GM19467 (cell line): ENCODE data around the gene ODF2L.
A peak's percentile ranks its signal among the peaks of the same experiment; 100 is the strongest.

ENCODE experiments used
- ATAC-seq: cut with Tn5 transposase; IDR thresholded peaks from one replicate; pipeline ENCODE4 v1.9.1; 2021; ENCODE audit warnings: mild to moderate bottlenecking, moderate library complexity; ENCODE audit not compliant: unreplicated experiment

Gene ODF2L

DNA sequence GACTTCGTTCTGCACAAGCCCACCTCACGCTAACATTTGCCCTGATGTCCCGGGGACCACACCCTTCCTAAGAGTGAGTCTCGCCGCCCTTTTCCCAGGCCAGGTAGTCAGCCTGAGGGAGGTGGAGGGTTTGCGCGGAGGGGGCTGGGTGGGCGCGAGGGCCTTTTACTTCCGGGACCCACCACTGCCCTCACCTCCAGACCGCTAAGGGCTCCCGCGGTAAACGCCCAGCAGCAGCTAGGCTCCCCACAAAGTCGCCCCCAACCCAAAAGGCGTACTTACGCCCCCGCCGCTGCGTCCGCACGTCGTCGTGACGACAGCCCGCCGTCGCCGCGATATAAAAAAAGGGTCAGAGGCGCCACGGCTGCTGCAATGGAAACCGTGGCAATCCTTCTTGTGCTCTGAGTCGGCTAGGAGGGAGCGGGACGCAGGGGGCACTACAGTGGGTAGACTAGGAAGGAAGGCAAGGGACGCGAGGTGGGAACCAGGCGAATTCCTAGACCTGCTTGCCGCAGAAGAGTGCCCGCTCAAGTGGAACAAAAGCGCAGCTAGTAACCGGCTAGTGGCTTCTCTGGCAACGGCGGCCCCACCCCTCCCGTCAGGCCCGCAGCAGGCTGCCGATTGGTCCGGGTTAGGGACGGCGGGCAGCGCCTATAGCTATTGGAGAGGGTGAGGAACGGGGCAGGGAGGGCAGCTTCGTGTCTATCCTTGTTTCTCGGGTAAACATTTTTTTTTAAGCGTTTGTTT lies at the start of gene ODF2L:
Gene ODF2L (minus strand): TSS at position 573 of the 747 bp plus-strand sequence. CDS start 9,296 bp downstream, outside the sequence.
- peak; percentile 100 for ATAC-seq

DNA sequence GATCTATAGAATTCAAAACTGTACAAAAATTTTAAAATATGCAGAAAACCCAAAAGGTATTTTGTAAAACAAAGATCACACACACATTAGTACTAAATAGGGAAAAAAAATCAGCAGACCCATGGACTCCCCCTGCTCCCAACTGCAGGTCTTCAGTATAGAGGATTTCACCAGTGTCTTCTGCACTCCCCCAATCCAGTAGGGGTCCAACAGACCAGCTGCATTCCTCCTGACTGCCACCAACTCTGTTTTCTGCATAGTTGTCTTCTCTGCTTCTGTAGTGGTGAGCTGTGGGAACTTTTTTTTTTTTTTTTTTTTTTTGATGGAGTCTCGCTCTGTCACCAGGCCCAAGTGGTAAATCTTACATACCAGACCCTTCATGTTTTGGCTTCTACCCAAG lies 49.8 kb upstream of the ODF2L start:
- ATAC-seq: no peak

DNA sequence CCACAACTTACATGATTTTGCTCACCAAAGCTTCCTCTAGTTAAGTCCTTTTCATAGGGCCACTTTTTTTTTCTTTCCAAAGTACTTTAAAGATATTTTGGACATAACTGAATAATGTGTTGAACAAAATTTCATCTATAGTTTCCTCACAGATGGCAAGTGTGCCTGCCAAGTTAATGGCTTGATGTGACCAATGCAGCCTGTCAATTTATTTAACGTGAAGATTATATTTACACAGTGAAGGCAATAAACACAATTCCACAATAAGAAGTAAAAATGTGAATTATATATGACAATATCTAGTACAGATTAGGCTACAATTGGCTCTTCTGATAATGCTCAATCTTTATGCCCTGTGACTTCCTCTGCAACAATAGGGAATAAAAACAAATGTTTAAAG lies 45.9 kb upstream of the ODF2L start:
- no peak for ATAC-seq

DNA sequence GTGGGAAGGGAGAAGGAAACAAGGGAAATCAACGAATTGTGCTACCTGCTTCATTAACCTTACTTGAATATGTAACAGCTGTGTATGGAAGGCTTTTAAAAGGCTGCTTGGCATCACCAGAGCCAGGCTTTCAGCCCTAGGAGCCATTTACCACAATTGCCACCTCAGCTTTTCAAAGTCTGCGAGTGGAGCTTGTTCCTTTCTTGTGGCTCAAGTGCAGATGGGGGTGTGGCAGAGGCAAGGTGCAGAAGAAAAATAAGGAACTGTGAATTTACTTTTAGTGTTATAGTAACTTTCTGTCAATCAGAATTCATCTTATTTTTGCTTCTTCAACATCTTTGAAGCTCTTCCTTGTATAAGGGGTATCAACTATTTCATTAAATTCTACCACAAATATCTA lies 45.5 kb upstream of the ODF2L start:
- ATAC-seq: no peak

DNA sequence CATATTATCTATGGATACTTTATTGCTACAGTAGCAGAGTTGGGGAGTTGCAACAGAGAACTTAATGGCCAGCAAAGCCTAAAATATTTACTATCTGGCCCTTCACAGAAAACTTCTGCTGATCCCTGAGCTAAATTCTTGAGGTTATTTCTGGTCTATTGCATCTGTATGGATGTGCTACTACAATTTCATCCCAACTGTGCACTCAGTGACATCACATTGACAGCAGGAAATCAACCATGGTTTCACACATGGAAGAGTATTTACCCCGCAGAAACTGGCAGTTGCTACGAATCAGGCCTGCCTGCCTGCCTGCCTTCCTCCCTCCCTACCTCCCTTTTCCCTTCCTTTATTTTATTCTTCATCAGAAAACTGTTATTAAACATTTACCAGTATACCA lies 39.9 kb upstream of the ODF2L start:
- ATAC-seq: no peak

GRCh38 chr1:86435327-86435726 lies 39.2 kb upstream of the ODF2L start:
- no peak for ATAC-seq

DNA sequence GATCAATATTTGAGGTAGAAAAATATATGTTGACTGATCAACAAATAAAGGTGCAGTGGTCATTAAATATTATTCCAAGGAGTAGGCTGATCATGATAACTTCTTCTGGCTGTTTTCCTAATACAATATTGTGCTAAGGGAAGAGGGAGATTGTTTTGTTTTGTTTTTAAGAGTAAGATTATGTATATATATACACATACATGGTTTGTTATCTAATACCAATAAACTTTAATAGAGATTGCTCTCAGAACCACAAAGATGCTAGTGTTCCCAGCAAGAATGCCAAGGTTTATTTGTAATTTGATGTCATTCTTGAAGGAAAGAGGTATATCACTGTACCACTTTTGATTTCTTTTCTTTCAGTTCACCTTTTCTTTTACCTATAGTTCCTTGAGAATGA lies 37.9 kb upstream of the ODF2L start:
- no peak for ATAC-seq

GRCh38 chr1:86430376-86430775 lies 34.3 kb upstream of the ODF2L start:
- ATAC-seq: no peak

- ATAC-seq: no peak
These were observed 33.7 kb upstream of the ODF2L start for GRCh38 chr1:86429835-86430234.

- ATAC-seq: no peak
These were observed 33.1 kb upstream of the ODF2L start for GRCh38 chr1:86429122-86429725.

DNA sequence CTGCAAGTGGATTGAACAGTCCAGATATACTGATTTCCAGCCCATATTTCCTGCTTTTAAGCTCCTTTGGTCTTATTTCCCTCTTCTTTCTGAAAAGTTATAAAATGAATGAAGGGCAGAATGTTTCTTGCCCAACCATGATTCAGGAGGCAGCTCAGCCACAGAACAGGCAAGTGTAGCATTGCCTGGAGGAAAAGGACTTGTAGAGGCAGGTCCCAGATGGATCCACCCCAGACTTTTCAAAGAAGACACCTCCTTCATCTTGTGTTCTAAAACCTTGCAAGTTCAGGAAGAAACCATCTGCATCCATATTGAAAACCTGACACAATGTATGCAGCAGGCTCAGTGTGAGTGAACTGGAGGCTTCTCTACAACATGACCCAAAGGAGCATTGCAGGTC lies 27.8 kb upstream of the ODF2L start, which contains the start of gene CLCA2:
Gene CLCA2 (plus strand): TSS at position 299 of the 400 bp plus-strand sequence. CDS start 77 bp downstream, at position 376.
- no peak for ATAC-seq

- ATAC-seq: no peak
These were observed 27.4 kb upstream of the ODF2L start for GRCh38 chr1:86423473-86423872.

DNA sequence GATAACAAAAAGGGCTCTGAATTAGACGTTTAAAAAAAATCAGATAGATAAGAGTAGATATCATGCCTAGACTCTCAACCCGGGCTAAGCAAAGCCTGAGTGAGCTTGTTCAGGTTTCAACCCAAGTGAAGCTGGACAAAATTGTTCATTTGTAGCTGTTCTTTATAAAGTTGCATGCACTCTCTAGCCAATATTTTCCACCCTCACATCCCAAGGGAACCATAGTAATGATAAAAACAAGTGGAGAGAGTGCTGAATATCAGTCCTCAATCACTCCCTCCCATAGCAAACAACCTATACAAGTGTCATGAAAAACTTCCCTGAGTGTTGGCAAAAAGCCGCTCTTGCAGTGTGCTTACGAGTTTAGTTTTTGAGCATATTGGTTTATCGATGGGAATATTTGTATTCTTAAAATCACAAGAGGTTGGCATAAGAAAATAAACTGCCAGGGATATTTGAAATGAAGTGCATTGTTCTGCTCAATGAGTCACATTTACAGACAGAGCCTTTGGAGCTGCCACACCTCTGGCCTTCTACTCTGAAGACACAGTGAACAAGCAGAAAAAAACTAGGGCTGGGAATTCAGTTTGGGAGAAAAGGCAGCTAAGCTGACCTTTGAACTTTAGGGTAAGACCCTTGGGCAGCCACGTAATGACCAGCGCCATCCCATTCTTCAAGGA lies 25.6 kb upstream of the ODF2L start:
- no peak for ATAC-seq

DNA sequence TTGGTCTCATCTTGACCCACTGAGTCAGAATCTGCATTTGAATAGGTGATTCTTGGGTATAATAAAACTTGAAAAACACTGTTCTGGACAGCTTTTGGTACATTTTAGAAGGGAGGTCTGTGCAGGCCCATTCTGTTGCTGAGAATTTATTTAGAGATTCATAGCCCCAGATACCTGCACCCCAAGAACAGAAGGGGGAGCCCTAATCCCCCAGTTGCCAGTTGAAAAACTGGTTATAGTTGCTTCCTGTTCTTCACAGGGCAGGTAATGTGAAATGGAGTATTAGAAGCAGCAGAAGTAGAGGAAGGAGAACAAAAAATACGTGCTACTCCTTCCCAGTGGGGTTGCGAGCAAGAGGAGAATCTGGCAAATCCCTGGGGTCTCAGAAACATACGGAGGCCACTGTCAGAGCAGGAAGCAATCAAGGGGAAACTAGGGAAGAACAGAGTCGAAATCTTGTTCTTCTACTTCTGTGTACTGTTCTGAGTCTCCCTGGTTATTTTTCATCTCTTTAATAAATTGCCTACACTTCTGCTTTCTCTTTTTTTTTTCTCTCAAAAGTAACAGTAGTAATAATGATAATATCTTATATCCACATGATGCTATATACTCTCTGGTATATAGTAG lies 23.3 kb upstream of the ODF2L start:
- ATAC-seq: peak; percentile 87

GRCh38 chr1:86416343-86416742 lies 20.2 kb upstream of the ODF2L start:
- ATAC-seq: no peak

DNA sequence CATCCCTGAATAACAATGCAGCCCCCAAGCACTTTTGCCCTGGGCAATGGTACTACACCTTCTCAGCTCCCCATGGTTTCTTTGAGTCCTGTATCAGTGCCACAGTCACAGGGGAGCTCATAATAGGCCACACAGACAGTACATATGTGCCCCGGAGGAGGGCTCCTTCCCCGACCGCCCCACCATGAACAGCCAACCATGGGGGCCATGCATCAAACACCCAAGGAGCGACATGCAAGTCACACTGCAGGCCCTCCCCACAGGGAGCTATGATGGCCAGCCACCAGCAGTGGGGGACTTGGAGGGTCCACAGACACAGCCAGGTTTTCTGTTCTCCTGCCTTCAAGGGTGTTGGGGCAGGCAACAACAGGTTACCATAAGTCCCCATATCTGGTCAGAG lies 14.8 kb upstream of the ODF2L start:
- ATAC-seq: no peak

GRCh38 chr1:86409416-86410021 lies 13.4 kb upstream of the ODF2L start:
- ATAC-seq: no peak

- peak; percentile 9 for ATAC-seq
These were observed 371 bp upstream of the ODF2L start for GRCh38 chr1:86396498-86396890.

DNA sequence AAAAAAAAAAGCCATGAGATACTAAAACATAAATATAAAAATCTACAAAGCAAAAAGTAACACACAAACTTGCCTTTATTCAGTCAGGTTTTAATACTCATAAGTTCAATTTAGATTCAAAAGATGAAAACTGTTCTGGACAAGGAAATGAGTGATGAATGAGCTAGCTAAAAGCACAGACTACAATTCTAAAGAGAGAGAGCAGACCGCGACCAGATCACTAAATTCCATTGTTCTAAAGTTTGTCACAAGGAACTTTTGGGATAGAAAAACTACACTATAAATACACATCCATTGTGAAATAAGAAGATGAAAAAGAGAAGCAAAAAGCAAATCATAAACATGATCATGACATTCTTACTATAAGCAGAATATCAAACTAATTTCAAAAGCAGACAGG lies 1.7 kb downstream of the ODF2L start:
- no peak for ATAC-seq

DNA sequence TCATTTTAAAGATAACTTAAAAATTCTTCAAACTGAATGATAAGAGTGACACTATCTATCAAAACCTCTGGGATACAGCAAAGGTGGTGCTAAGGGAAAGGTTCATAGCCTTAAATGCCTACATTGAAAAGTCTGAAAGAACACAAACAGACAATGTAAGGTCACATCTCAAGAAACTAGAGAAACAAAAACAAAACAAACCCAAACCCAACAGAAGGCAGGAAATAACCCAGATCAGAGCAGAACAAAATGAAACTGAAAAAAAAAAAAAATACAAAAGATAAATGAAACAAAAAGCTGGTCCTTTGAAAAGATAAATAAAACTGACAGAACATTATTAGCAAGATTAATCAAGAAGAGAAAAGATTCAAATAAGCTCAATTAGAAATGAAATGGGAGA lies 6.8 kb downstream of the ODF2L start:
- ATAC-seq: peak; percentile 75

- no peak for ATAC-seq
These were observed 7.3 kb downstream of the ODF2L start for GRCh38 chr1:86388777-86389176.
